Peyer's patch (tissue), 4 donors: ENCODE data around the gene SLC4A3. TPM values are rescaled to one million over a fixed set of nuclear protein-coding genes. Genes with fewer than 3 reads are reported as not detected.

Source experiments
- DNase-seq, 3 donors: peaks; one replicate each; pipeline ENCODE4 v3.0.0-alpha.2; 2017 to 2019
- H3K27ac ChIP-seq, 4 donors: fragments of 200-600 bp; sonication (generic); one replicate each; pipeline ENCODE4 v1.5.1; 2016 to 2019
- H3K27me3 ChIP-seq, 2 donors: fragments of 200-600 bp; sonication (generic); one replicate each; pipeline ENCODE4 v1.5.1; 2019
- H3K36me3 ChIP-seq, 3 donors: fragments of 200-600 bp; sonication (generic); one replicate each; pipeline ENCODE4 v1.5.1; 2016 to 2019
- H3K4me1 ChIP-seq, 4 donors: fragments of 200-600 bp; sonication (generic); one replicate each; pipeline ENCODE4 v1.5.1; 2016 to 2019
- H3K4me3 ChIP-seq, 4 donors: fragments of 200-600 bp; sonication (generic); 1 replicate in 3 of 4; 2 replicates in 1 of 4; pipeline ENCODE4 v1.5.1; 2016 to 2019; ENCODE audit warnings: mild to moderate bottlenecking in 1 of 4
- H3K9me3 ChIP-seq, 4 donors: fragments of 200-600 bp; sonication (generic); one replicate each; pipeline ENCODE4 v1.5.1; 2016 to 2019; ENCODE audit warnings: mild to moderate bottlenecking in 1 of 4
- POLR2A ChIP-seq, 2 donors: fragments of 450-650 bp; IDR thresholded peaks; one replicate each; pipeline ENCODE4 v1.5.1; 2017; ENCODE audit warnings: antibody characterized with exemption in 2 of 2, mild to moderate bottlenecking in 2 of 2, moderate library complexity in 2 of 2
- total RNA-seq, 4 donors: library from RNA; depleted of rRNA; stranded (reverse); fragments of >200 nt; gene quantifications; one replicate each; pipeline ENCODE4 v1.1.0, GENCODE V29; 2016
- TF ChIP-seq, protein P1 (sequence below), 6 experiments: fragments of 450-650 bp in 4 of 6; fragments of 200-600 bp in 2 of 6; sonication (generic) in 1 of 6; IDR thresholded peaks; one replicate each; pipeline ENCODE4 v1.5.1; 2017 to 2019; ENCODE audit warnings: antibody characterized with exemption in 6 of 6, mild to moderate bottlenecking in 3 of 6, moderate library complexity in 1 of 6

The SLC4A3 gene
- total RNA-seq, 4 donors from 2014 or later = 0.57 to 8.1 TPM; not detected in 2

DNA sequence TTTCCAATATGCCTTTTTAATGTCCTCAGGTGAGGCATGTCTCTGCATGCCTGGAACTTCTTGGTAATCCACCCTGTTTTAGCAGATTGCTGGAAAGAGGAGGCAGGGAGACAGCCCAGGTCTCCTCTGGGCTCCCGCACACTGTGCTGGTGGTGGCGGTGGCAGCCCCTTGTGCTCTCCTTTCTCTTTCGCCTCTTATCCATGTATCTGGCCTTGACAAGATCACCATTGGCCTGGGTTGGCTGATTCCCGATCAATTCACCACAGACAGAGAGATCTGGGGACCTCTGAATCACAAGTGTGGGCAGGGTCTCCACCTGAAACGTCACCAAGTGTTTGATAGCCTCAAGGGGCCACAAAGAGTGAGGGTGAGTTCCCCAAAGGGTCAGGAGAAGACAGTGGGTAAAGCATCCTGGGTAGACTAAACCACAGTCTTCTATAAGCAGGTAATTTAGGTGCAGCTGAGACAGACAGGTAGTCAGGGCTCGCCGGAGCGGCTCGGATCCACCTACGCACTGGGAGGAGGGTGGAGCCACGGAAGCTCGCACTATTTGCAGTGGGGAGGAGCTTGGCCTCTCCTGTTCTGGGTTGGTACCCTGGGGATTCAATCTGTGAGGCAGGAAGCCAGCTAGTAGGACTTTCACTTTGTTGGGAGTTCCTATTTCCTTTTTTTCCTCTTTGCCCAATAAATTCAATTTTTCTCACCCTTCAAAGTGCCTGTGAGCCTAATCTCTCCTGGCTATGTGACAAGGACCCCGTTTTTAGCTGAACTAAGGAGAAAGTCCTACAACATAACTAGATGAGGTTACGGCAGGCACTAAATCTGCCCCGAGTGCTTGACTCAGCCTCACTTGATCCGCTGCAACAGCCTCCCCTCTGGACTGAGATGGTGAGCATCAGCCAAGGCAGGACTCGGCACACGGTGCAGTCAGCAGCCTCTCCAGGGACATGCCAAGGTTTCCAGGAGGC is 57.6 kb downstream of the SLC4A3 start:
- Histone ChIP-seq H3K9me3 (no peaks in the 10 kb centered on the region), H3K36me3 (no peaks in the 10 kb centered on the region), H3K4me1 (peaks cover 0 to 5% (median 0%) of the 10 kb centered on the region in 4 donors), H3K27ac (peak overlapping the region in 1 of 4 donors; percentile 2), H3K27me3 (no peaks in the 10 kb centered on the region), H3K4me3 (peak overlapping the region; percentile 16 to 52 (median 27))
- peak; percentile 14 to 21 for TF ChIP-seq POLR2A (IDR thresholded peaks at IDR 0.05)
- TF ChIP-seq, protein P1, sequence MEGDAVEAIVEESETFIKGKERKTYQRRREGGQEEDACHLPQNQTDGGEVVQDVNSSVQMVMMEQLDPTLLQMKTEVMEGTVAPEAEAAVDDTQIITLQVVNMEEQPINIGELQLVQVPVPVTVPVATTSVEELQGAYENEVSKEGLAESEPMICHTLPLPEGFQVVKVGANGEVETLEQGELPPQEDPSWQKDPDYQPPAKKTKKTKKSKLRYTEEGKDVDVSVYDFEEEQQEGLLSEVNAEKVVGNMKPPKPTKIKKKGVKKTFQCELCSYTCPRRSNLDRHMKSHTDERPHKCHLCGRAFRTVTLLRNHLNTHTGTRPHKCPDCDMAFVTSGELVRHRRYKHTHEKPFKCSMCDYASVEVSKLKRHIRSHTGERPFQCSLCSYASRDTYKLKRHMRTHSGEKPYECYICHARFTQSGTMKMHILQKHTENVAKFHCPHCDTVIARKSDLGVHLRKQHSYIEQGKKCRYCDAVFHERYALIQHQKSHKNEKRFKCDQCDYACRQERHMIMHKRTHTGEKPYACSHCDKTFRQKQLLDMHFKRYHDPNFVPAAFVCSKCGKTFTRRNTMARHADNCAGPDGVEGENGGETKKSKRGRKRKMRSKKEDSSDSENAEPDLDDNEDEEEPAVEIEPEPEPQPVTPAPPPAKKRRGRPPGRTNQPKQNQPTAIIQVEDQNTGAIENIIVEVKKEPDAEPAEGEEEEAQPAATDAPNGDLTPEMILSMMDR (IDR thresholded peaks at IDR 0.05) = no peak
- peak; percentile 30 to 72 (median 64) for DNase-seq

DNA sequence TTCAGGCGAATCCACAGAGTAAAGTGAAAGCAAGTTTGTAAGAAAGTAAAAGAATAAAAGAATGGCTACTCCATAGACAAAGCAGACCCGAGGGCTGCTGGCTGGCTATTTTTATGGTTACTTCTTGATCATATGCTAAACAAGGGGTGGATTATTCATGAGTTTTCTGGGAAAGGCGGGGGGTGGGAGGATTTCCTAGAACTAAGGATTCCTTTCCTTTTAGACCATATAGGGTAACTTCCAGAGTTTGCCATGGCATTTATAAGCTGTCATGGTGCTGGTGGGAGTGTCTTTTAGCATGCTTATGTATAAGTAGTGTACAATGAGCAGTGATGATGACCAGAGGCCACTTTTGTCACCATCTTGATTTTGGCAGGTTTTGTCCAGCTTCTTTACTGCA is 59.8 kb downstream of the SLC4A3 start:
- H3K36me3 ChIP-seq = no peaks in the 10 kb centered on the region
- TF ChIP-seq, protein P1 (IDR thresholded peaks at IDR 0.05) = no peak
- TF ChIP-seq POLR2A (IDR thresholded peaks at IDR 0.05) = no peak
- peaks cover 0 to 5% (median 0%) of the 10 kb centered on the region in 4 donors for H3K4me1 ChIP-seq
- no peak overlapping the region for H3K4me3 ChIP-seq
- no peak overlapping the region for H3K27ac ChIP-seq
- H3K9me3 ChIP-seq = no peaks in the 10 kb centered on the region
- no peak for DNase-seq
- no peaks in the 10 kb centered on the region for H3K27me3 ChIP-seq

DNA sequence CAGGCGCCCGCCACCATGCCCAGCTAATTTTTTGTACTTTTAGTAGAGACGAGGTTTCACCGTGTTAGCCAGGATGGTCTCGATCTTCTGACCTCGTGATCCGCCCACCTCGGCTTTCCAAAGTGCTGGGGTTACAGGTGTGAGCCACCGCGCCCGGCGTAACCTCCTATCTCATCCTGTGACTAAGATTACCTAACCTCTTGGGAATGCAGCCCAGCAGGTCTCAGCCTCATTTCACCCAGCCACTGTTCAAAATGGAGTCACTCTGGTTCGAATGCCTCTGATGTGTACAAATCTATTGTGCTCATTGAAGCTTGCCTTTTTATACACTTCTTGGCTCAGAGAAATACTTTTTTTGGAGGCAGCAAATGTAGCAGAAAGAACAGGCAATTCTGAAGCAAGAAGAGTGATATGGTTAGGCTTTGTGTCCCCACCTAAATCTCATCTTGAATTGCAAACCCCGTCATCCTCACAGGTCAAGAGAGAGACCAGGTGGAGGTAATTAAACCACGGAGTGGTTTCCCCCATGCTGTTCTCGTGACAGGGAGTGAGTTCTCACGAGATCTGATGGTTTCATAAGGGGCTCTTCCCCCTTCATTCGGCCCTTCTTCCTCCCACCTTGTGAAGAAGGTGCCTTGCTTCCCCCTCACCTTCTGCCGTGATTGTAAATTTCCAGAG is 60.6 kb downstream of the SLC4A3 start:
- no peak for DNase-seq

DNA sequence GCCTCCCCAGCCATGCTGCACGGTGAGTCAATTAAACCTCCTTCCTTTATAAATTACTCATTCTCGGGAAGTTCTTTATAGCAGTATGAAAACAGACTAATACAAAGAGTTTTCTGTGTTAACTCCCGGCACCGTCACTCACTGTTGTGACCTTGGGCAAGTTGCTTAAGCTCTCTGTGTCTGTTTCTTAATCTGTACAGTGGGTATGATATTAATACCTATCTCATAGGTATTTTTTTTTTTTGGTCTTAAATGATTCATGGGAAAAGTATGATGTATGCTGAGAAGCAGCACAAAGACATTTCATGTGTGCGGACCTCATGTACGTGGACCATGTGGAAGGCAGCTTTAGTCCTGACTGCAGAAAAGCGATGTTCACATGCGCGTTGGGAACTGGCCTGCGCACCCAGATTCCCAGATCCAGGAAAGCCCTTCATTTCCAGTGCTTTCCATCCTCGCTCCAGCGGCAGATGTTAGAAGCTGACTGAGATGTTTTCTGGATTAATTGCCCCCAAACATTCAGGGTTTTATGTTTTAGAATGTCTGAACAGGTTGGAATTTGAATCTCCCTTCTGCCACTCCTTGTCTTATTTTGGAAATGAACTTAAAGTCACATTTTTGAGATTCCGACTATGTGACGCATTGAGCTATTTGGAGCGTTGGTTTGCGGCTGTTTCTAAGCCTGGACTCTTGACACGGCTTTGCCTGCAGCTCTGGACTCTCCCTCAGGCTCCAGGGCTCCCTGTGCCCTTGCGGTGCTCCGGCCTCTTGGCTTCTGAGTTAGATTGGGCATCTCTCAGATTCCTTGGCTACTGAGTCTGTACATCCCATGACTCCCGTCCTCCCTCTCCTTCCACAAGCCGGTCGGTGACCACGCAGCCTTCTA is 61.4 kb downstream of the SLC4A3 start:
- no peak for TF ChIP-seq POLR2A (IDR thresholded peaks at IDR 0.05)
- TF ChIP-seq, protein P1 (IDR thresholded peaks at IDR 0.05) = no peak
- no peaks in the 10 kb centered on the region for H3K9me3 ChIP-seq
- no peak for DNase-seq
- peaks cover 0 to 5% (median 0%) of the 10 kb centered on the region in 4 donors for H3K4me1 ChIP-seq
- no peak overlapping the region for H3K4me3 ChIP-seq
- H3K36me3 ChIP-seq = no peaks in the 10 kb centered on the region
- H3K27ac ChIP-seq = no peak overlapping the region
- no peaks in the 10 kb centered on the region for H3K27me3 ChIP-seq

More for the DNA sequence above, 60.6 kb downstream of the SLC4A3 start:
- no peak overlapping the region for H3K4me3 ChIP-seq
- peaks cover 0 to 5% (median 0%) of the 10 kb centered on the region in 4 donors for H3K4me1 ChIP-seq
- H3K27me3 ChIP-seq = no peaks in the 10 kb centered on the region
- H3K9me3 ChIP-seq = no peaks in the 10 kb centered on the region
- H3K27ac ChIP-seq = no peak overlapping the region
- no peaks in the 10 kb centered on the region for H3K36me3 ChIP-seq
- TF ChIP-seq, protein P1 (IDR thresholded peaks at IDR 0.05) = no peak
- TF ChIP-seq POLR2A (IDR thresholded peaks at IDR 0.05) = no peak
